ENCODE results near the gene AASS. TPM values are rescaled to one million over a fixed set of nuclear protein-coding genes. Genes with fewer than 3 reads are reported as not detected.

AASS gene
- total and polyA plus RNA-seq, 10 of the 15 experiments (the other 5 are each of a cell fraction or from before 2014, with no cell fraction given): 0.09 to 8.0 (median 0.39) TPM

DNA sequence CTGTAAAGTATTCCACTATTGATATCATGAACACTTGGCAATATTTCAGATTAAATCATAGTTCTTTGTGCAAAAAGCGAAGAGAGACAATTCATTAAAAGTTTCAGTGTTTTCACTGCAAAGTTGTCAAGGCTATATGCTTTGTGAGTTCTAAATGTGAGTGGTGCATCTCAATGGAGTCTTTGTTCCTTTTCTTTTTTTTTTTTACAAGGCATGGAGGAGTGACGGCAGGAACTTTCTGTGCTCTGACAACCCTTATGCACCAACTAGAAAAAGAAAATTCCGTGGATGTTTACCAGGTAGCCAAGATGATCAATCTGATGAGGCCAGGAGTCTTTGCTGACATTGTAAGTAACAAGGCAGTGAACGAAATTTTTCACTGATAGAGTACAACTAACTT lies 84.5 kb downstream of the AASS start:
- no peak for ATAC-seq
- BruUV-seq (replicated peaks): no TSS peak
- intact Hi-C loops (cut with micrococcal nuclease; ENCODE audit: unreplicated experiment): no loop called here

More for the DNA sequence above, 84.5 kb downstream of the AASS start:
- ChIA-PET SMC1A (ENCODE audit: uncharacterized antibody, unreplicated experiment) (no interaction called here), POLR2A (no interaction called here), RAD21 (ENCODE audit: unreplicated experiment) (no interaction called here), CTCF (no interaction called here)
- no peak for TF ChIP-seq CHD4 (IDR thresholded peaks at IDR 0.05)
- TF ChIP-seq, protein P1, sequence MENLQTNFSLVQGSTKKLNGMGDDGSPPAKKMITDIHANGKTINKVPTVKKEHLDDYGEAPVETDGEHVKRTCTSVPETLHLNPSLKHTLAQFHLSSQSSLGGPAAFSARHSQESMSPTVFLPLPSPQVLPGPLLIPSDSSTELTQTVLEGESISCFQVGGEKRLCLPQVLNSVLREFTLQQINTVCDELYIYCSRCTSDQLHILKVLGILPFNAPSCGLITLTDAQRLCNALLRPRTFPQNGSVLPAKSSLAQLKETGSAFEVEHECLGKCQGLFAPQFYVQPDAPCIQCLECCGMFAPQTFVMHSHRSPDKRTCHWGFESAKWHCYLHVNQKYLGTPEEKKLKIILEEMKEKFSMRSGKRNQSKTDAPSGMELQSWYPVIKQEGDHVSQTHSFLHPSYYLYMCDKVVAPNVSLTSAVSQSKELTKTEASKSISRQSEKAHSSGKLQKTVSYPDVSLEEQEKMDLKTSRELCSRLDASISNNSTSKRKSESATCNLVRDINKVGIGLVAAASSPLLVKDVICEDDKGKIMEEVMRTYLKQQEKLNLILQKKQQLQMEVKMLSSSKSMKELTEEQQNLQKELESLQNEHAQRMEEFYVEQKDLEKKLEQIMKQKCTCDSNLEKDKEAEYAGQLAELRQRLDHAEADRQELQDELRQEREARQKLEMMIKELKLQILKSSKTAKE (IDR thresholded peaks at IDR 0.05; ENCODE audit: low read depth, poor library complexity, severe bottlenecking): no peak
- no peak for TF ChIP-seq MLLT1 (IDR thresholded peaks at IDR 0.05)
- TF ChIP-seq ASH2L (IDR thresholded peaks at IDR 0.05; ENCODE audit: borderline replicate concordance, low read depth): no peak
- no peak for TF ChIP-seq TAF1 (IDR thresholded peaks at IDR 0.05; ENCODE audit: borderline replicate concordance, low read depth, low read length)
- TF ChIP-seq SREBF1 (IDR thresholded peaks at IDR 0.05; ENCODE audit: low read length): no peak
- TF ChIP-seq ZNF384 (IDR thresholded peaks at IDR 0.05; ENCODE audit: borderline replicate concordance, low read depth, low read length): no peak
- TF ChIP-seq NFIC (IDR thresholded peaks at IDR 0.05; ENCODE audit: low read depth, low read length): no peak
- no peak for TF ChIP-seq CBX3 (IDR thresholded peaks at IDR 0.05; ENCODE audit: borderline replicate concordance, low read depth)
- no peak for TF ChIP-seq SMAD5 (IDR thresholded peaks at IDR 0.05; ENCODE audit: low read depth)
- TF ChIP-seq SIX5 (IDR thresholded peaks at IDR 0.05; ENCODE audit: low read depth, low read length, severe bottlenecking): no peak
- TF ChIP-seq E2F4 (IDR thresholded peaks at IDR 0.05; ENCODE audit: low read depth, low read length): no peak
- no peak for TF ChIP-seq SREBF2 (IDR thresholded peaks at IDR 0.05; ENCODE audit: low read length)
- TF ChIP-seq ETV6 (conservative IDR thresholded peaks at IDR 0.05 in 1 of 2, IDR thresholded peaks at IDR 0.05 in 1 of 2; ENCODE audit: borderline replicate concordance in 1 of 2, low read depth in 1 of 2): no peak
- no peak for TF ChIP-seq STAT1 (conservative IDR thresholded peaks at IDR 0.05)
- TF ChIP-seq TBL1XR1 (IDR thresholded peaks at IDR 0.05; ENCODE audit: low read depth, low read length): no peak
- no peak for TF ChIP-seq MYB (IDR thresholded peaks at IDR 0.05; ENCODE audit: borderline replicate concordance, low read depth, low read length)
- no peak for TF ChIP-seq KDM1A (IDR thresholded peaks at IDR 0.05; ENCODE audit: borderline replicate concordance)
- FAIRE-seq (no peak), DNase-seq (ENCODE audit: low read depth, low spot score) (no peak)
- no peaks in the 10 kb centered on the region for H3K9me3 ChIP-seq (replicated peaks; ENCODE audit: control insufficient read depth, insufficient read depth, low read length)
- H3K36me3 ChIP-seq (ENCODE audit: control insufficient read depth in 2 of 2, insufficient read depth in 2 of 2, low read length in 1 of 2): no peaks in the 10 kb centered on the region
- in situ Hi-C loops (cut with MboI): no loop called here
- no peaks in the 10 kb centered on the region for H3K79me2 ChIP-seq (ENCODE audit: control insufficient read depth, insufficient read depth, low read length)
- H3K27me3 ChIP-seq (replicated peaks in 1 of 2; ENCODE audit: control insufficient read depth in 2 of 2, insufficient read depth in 2 of 2, low read length in 1 of 2): no peaks in the 10 kb centered on the region
- no peaks in the 10 kb centered on the region for H3K4me1 ChIP-seq (ENCODE audit: control insufficient read depth, insufficient read depth, low read length)
- WGBS (ENCODE audit: insufficient coverage, insufficient replicate concordance, low lambda C conversion rate, missing lambda C conversion rate): 21% methylated on average over 4 of the region's 4 CpGs
- H2AFZ ChIP-seq (ENCODE audit: control insufficient read depth, low read depth, low read length): no peak overlapping the region
- no peak overlapping the region for H3K9ac ChIP-seq (ENCODE audit: control insufficient read depth, insufficient read depth, low read length)
- H4K20me1 ChIP-seq (ENCODE audit: control insufficient read depth, insufficient read depth): no peaks in the 10 kb centered on the region
- H3K27ac ChIP-seq (ENCODE audit: control insufficient read depth, insufficient read depth): no peak overlapping the region
- no peak overlapping the region for H3K4me3 ChIP-seq
- H3K4me2 ChIP-seq (ENCODE audit: control insufficient read depth, insufficient read depth): no peak overlapping the region

Data from GM12878 (cell line).